RWPE1 (cell line): ENCODE data around the gene ERG28.

Experiments used
- CTCF ChIA-PET: fragments of 350-600 bp; sonication (Branson Sonifier 250); formaldehyde crosslinking; extraction: SDS; loops from one replicate; lab custom pipeline; 2021; lab: Yijun Ruan, JAX
- POLR2A ChIA-PET: fragments of 400-600 bp; formaldehyde crosslinking; extraction: SDS; loops from one replicate; lab custom pipeline; 2020; ENCODE audit warnings: antibody characterized with exemption; ENCODE audit not compliant: low non-redundant PET; lab: Yijun Ruan, JAX
- DNase-seq: peaks from one replicate; pipeline ENCODE4 v3.0.0; 2012; ENCODE audit warnings: low spot score
- H3K27ac ChIP-seq: fragments of 450-650 bp; 2 replicates; pipeline ENCODE4 v1.5.1; 2017
- TF ChIP-seq, protein P1 (sequence below): fragments of 450-650 bp; conservative IDR thresholded peaks from 2 replicates; pipeline ENCODE4 v1.5.1; 2017; ENCODE audit warnings: low read depth, mild to moderate bottlenecking

ERG28 gene

DNA sequence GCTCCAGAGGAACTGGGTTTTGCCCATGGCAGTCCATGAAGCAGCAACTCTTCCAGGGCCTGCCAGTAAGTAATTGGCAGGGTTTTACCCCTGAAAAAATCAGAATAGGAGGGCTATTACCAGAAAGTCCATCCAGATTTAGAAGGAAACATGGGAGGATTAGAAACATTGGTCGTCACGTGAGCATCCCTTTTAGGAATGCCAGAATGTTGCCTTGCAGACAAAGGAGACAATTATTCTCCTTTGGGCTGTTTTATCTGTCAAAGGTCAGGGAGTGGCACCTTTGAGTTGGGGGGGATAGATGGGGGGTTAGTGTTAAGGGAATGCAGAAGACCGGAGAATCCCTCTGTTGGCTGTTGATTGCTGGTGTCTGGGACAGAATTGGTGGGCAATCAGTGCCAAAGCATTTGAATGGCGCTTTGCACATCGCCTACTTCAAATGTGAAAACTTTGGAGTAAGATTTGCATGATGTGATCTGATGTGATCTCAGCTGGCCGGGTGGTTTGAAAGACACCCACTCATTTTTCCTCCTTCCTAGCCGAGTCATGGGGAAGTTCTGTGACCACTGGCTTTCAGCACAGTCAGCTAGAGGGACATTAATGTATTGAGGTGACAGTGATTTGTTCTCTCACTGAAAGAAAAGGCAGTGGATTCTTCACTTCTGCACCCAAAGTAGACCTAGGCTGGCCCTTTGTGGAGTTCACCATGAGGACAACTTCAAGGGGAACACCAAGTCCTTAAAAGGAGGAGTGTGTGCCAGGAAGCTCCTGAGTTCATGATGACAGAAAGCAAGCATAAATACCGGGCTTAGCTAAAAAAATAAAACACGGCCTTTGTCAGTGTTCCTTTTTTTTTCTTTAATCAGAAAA lies 50.8 kb downstream of the ERG28 start:
- CTCF ChIA-PET = interaction anchor here (0.5 to 0.6 kb wide), 2 partner anchors 11 to 1487 kb away, joined by 3 to 6 read pairs; no protein-coding TSS in a partner anchor
- POLR2A ChIA-PET = no interaction called here
- TF ChIP-seq, protein P1, sequence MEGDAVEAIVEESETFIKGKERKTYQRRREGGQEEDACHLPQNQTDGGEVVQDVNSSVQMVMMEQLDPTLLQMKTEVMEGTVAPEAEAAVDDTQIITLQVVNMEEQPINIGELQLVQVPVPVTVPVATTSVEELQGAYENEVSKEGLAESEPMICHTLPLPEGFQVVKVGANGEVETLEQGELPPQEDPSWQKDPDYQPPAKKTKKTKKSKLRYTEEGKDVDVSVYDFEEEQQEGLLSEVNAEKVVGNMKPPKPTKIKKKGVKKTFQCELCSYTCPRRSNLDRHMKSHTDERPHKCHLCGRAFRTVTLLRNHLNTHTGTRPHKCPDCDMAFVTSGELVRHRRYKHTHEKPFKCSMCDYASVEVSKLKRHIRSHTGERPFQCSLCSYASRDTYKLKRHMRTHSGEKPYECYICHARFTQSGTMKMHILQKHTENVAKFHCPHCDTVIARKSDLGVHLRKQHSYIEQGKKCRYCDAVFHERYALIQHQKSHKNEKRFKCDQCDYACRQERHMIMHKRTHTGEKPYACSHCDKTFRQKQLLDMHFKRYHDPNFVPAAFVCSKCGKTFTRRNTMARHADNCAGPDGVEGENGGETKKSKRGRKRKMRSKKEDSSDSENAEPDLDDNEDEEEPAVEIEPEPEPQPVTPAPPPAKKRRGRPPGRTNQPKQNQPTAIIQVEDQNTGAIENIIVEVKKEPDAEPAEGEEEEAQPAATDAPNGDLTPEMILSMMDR = no peak
- no peak overlapping the region for H3K27ac ChIP-seq
- DNase-seq = no peak

DNA sequence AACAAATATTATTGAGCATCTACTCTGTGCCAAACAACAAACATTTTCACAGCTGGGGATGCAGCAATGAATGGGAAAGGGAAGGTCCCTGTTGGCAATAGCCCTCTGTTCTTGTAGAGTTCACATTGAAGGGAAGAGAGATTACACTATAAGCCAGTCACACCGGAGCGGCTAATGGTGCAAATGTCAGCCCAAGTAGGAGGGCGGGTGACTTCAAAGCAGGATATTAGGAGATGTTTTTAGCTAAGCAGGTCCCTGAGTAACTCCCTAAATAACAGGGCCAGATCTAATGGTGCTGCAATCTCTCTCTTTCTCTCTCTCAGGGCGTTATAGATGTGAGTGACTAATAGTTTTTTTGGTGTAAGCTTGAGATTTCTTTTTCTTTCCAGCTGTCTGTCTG lies 51.6 kb downstream of the ERG28 start:
- TF ChIP-seq, protein P1 = no peak
- no peak overlapping the region for H3K27ac ChIP-seq
- DNase-seq = no peak
- CTCF ChIA-PET = interaction anchor here (0.6 kb wide), 1 partner anchor 10 kb away, joined by 3 read pairs; no protein-coding TSS in a partner anchor
- POLR2A ChIA-PET = no interaction called here

DNA sequence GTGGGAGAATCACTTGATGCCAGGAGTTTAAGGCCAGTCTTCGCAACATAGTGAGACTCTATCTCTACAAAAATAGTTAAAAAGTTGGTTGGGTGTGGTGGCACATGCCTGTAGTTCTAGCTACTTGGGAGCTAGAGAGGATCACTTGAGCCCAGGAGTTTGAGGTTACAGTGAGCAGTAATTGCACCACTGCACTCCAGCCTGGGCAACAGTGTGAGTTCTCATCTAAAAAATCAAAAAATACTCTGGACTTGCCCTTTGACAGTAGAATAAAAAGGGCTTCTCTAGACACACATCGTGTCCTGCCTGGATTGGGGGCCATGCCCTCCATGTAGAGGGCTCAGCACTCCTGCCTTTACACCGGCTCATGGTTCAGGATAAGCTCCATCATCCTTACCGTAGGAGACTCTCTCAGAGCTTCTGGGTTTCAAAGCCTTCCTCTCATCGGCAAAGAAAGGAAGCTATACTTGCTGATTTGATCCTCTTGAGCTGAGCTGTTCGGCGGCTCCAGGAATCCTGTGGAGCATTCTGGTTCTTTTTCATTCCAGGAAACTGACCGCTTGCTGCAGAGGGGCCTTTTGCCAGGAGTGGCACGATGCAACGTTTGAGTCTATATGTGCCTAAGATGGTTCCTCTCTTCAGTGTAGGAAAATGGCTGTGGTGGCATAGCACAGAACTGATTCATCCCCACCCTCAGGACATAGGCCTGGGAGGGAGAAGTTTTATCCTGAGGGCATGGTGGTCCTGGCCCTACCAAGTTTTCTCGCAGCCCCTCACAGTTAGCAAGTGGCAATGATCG lies 52.6 kb downstream of the ERG28 start:
- POLR2A ChIA-PET = no interaction called here
- CTCF ChIA-PET = no interaction called here
- TF ChIP-seq, protein P1 = no peak
- no peak overlapping the region for H3K27ac ChIP-seq
- no peak for DNase-seq

DNA sequence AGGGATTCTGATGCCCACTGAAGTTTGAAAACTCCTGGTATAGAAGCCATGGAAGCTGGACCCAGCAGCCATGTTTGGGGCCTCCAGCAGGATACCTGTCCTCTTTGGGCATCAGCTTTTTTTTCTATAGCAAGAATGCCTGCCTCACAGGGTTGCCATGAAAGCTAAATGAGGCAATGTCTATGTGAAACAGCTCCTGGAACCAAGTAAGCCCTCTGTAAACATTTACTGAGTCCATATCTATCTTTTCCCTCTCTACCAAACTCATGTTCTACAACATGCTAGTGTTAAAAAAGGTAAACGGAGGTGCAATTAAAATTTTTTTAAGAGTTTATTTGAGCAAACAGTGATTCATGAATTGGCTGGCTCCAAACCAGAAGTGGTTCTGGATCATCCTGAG lies 53.6 kb downstream of the ERG28 start:
- TF ChIP-seq, protein P1 = no peak
- no peak overlapping the region for H3K27ac ChIP-seq
- DNase-seq = no peak
- CTCF ChIA-PET = interaction anchor here (0.6 to 1.4 kb wide), 2 partner anchors 29 to 1425 kb away, joined by 3 to 6 read pairs; no protein-coding TSS in a partner anchor
- POLR2A ChIA-PET = no interaction called here

DNA sequence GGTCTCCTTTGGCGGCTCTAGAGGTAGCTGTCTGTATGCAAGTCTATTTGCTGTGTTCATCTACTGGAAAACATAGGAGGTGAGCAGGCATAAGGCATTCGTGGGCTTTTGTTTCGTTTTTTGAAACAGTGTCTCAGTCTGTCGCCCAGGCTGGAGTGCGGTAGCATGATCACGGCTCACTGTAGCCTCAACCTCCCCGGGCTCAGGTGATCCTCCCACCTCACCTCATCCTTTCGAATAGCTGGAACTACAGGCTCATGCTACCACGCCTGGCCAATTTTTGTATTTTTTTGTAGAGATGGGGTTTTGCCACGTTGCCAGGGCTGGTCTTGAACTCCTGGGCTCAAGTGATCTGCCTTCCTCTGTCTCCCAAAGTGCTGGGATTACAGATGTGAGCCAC lies 54.8 kb downstream of the ERG28 start:
- no peak for DNase-seq
- ChIA-PET POLR2A (no interaction called here), CTCF (interaction anchor here (0.7 to 1.4 kb wide), 2 partner anchors 28 to 385 kb away, joined by 3 to 4 read pairs; no protein-coding TSS in a partner anchor)
- H3K27ac ChIP-seq = no peak overlapping the region
- TF ChIP-seq, protein P1 = no peak

DNA sequence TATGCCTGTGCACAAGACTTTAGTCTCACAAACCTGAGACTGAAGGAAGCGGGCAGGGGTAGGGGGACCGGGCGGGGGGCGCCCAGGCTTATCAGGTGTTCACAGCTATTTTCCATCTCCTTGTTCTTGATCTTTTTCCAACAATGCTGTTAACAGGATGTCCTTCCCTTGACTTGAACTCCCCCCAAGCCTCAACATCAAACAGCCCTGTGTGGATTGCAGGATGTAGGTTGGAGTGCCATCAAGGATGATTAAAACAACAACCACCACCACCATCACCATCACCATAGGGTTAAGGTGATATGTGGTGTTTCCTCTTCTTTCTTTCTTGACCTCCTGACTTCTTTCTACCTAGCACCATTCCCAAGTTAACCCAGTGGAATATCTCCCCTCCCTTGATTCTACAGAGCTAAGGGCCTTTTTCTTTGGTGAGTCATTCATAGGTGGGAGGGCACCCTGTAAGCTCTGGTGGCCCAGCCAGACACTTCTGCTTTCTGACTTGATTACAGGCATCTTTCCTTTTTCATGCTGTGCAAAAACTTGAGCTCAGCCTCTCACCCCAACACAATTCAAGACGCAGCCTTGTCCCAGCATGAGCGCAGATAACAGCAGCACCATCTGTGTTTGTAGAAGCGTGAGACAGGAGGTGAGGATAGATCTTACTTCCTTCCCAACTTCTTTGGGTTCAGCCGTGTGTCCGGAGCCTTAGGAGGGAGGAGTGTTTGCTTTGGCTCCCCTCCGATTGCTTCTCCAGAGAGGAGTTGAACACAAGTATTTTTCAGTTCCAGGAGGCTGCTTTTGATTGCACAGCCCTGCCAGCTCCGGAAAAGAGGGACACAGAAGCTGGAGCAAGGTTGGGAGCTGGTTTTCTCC lies 55.5 kb downstream of the ERG28 start:
- CTCF ChIA-PET = interaction anchor here (0.7 kb wide), 1 partner anchor 384 kb away, joined by 4 read pairs; no protein-coding TSS in a partner anchor
- no peak for DNase-seq
- POLR2A ChIA-PET = no interaction called here
- no peak overlapping the region for H3K27ac ChIP-seq
- TF ChIP-seq, protein P1 = no peak
